ENCODE data around the gene SPTBN4.
"Not testable (repeated sequence)": the region's sequence is repeated elsewhere in the genome, so short reads cannot be mapped to it uniquely, and the experiment has no call there.

SPTBN4 gene

DNA sequence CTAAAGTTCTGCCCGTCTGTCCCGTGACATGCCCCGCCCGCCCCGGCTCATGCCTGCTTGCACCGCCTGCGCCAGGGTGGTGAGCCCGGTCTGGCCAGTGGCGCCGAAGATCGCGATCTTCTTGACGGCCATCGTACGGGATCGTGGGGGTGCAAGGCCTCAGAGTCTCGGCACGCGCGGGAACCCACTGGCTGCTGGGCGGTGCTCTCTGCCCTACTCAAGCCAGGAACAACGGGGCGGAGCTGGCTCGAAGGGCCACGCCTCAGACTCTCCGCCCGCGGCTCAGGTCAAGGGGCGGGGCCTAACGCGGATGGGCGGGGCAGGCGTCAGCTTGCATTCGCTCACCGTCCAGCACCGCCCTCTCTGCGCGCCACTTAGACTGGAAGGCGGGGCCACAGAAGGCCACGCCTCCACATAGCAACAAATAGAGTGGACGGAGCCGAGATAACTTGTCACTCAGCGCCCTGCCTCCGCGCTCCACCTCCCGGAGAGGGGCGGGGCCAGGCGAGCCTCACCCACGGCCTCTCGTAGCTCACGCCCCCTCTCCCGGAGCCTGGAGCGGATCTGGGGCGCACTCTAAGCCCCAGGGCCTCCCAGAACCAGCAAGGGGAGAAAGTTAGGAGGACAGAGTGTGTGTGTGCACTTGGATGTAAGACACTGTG, 1.1 kb upstream of the SPTBN4 start, which contains the start of gene BLVRB:
Gene BLVRB, minus strand, starts transcription at position 189 of the 662 bp plus-strand sequence. Its CDS starts 57 bp downstream, at position 132.
- peak; percentile 80 for DNase-seq

DNA sequence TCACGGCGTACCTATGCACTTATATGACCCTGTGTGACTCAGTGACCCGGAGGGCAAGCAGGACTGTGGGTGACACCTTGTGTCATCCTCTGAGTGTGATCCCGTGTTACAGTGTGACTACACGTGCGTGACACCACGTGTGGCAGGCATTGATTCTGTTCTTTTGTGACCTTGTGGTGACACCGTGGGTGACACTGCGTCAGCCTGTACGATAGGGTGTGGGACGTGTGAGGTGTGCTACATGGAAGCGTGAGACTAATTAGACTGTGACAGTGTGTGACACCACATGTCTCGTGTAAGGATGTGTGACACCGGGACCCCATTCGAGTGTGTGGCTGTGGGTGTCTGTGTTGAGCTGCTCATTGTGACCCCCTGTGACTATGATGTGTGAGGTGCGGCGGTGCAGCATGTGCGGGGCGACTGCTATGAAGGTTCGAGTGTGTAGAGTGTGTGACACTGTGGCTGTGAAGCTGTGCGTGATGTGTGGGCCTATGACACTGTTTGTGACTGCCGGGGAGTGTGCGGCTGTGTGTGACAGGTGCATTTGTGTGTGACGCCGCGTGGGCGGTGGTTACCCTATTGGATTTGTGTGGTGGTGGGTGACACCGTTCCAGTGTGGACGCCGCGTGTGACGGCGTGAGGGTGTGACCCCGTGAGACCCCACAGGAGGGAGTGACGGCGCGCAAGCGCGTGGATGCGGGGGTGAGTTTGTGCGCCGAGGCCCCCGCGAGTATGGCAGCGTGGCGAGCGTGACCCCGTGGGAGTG, 399 bp upstream of the SPTBN4 start:
- DNase-seq = no peak

DNA sequence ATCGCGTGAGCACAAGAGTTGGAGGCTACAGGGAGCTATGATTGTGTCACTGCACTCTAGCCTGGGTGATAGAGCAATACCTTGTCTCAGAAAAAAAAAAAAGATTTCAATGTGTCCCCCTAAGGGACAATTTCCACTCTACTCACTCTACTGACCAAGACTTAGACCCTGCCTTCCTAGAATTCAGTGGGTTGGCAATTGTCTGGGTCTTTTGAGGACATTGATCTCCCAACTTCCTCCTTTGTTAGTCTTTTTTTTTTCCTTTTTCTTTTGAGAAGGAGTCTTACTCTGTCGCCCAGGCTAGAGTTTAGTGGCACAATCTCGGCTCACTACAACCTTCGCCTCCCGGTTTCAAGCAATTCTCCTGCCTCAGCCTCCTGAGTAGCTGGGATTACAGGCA, 2.2 kb downstream of the SPTBN4 start:
- DNase-seq = no peak

GRCh38 chr19:40471111-40471510, 4.3 kb downstream of the SPTBN4 start:
- no peak for DNase-seq

GRCh38 chr19:40472516-40472915, 5.7 kb downstream of the SPTBN4 start:
- no peak for DNase-seq

DNA sequence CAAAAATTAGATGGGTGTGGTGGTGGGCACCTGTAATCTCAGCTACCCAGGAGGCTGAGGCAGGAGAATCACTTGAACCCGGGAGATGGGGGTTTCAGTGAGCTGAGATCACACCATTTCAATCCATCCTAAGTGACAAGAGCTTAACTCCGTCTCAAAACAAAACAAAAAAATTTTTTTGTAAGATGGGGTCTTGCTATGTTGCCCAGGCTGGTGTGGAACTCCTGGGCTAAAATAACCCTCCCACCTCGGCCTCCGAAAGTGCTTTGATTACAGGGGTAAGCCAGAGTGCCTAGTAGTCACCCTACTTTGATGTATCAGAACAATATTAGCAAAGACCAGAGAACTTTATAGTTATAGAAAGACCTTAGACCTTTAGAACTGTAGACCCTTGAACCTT, 7.9 kb downstream of the SPTBN4 start:
- DNase-seq = no peak

DNA sequence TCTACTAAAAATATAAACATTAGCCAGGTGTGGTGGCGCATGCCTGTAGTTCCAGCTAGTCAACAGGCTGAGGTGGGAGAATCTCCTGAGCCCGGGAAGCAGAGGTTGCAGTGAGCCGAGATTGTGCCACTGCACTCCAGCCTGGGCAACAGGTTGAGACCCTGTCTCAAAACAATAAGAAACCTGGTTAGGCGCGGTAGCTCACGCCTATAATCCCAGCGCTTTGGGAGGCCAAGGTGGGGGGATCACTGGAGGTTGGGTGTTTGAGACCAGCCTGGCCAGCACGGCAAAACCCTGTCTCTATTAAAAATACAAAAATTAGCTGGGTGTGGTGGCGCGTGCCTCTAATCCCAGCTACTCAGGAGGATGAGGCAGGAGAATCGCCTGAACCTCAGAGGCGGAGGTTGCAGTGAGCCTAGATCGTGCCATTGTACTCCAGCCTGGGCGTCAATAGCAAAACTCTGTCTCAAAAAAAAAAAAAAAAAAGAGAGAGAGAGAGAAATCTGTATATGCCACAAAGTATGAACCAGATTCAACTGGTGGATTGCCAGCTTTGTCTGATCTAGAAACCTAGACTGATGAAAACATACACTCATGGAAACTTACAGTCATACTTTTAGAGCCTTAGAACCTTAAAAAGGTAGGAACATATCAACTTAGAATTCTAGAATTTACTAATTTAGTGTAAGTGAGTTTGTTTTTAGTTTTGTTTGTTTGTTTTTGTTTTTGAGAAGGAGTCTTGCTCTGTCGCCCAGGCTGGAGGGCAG, 9.3 kb downstream of the SPTBN4 start:
- DNase-seq = not testable (repeated sequence)

- no peak for DNase-seq
These were observed 19.2 kb downstream of the SPTBN4 start for GRCh38 chr19:40486017-40486416.

DNA sequence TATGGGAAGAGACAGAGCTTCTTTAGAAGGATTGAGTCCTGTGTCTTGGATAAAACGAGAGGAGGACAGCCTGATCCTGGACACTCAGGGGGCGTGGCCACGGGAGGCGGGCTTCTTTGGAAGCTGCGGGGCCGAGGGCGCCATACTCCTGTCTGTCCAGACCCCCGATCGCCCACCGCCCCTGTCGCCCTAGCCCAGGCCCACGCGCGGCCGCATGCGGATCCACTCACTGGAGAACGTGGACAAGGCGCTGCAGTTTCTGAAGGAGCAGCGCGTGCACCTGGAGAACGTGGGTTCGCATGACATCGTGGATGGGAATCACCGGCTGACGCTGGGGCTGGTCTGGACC, 23.1 kb downstream of the SPTBN4 start:
- DNase-seq = no peak

GRCh38 chr19:40492274-40492673, 25.5 kb downstream of the SPTBN4 start:
- no peak for DNase-seq

- DNase-seq = no peak
These were observed 27.0 kb downstream of the SPTBN4 start for GRCh38 chr19:40493778-40494177.

- DNase-seq = no peak
These were observed 27.5 kb downstream of the SPTBN4 start for GRCh38 chr19:40494191-40494838.

DNA sequence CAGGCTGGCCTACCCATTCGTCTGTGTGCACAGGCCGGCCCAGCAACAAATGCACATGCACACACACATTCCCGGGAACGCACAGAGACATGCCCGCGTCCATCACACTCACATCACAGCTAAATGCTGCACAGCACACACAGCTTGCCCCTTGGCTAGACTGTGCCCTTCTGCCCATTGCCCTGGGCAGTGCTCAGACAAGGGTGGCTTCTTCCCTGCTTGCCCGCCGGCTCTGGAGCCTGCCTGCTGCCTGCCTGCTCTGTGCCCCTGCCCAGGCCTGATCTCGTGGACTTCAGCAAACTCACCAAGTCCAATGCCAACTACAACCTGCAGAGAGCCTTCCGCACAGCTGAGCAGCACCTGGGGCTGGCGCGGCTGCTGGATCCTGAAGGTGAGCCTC, 30.4 kb downstream of the SPTBN4 start:
- no peak for DNase-seq

- no peak for DNase-seq
These were observed 32.5 kb downstream of the SPTBN4 start for GRCh38 chr19:40499320-40499719.

DNA sequence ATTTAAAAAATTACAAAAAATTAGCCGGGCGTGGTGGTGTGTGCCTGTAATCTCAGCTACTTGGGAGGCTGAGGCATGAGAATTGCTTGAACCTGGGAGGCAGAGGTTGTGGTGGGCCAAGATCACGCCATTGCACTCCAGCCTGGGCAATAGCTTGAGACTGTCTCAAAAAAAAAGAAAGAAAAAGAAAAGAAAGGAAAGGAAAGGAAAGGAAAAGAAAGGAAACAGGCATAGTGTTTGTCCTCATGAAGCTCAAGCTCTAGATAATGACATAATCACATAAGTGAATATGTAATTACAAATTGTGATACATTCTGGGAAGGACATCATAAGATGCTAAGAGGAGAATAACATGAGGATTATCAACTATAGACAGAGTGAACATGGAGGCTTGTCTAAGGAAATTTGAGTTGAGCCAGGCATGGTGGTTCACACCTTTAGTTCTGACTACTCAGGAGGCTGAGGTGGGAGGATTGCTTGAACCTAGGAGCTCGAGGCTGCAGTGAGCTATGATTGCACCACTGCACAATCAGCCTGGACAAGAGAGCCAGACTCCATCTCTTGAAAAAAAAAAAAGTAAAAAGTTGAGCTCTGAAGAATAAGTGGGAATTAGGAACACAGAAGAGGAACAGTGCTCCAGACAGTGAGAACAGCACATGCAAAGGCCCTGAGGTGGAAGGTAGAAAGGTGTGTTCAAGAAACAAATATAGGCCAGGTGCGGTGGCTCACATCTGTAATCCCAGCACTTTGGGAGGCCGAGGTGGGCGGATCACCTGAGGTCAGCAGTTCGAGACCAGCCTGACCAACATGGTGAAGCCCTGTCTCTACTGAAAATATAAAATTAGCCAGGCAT, 34.1 kb downstream of the SPTBN4 start:
- DNase-seq = not testable (repeated sequence)

GRCh38 chr19:40501599-40501998, 34.8 kb downstream of the SPTBN4 start:
- DNase-seq = no peak

- DNase-seq = no peak
These were observed 35.3 kb downstream of the SPTBN4 start for GRCh38 chr19:40502081-40502480.

DNA sequence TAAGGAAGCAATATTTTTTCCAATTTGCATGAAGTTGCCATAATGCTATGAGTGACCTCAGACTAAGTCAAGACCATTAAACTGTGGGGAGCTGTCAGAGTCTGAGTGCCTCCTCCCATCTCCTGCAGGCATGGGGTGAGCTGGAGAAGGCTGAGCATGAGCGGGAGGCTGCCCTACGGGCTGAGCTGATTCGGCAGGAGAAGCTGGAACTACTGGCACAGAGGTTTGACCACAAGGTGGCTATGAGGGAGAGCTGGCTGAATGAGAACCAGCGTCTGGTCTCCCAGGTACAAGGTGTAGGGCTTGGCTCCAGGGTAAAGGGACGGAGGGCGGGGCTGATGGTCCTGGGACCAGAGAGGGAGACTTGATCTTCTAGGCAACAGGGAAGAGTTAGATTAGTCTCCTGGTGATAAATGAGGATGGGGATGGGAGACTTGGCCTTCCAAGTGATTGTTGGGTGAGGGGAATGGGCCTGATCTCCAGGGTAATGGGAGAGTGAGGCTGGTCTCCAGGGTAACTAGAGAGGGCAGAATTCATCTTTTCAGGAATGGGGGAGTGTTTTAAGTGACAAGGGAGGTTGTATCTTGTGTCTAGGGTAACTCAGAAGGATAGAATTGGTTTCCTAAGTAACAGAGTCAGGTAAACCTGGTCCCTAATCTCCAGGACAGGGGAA, 36.0 kb downstream of the SPTBN4 start:
- no peak for DNase-seq

DNA sequence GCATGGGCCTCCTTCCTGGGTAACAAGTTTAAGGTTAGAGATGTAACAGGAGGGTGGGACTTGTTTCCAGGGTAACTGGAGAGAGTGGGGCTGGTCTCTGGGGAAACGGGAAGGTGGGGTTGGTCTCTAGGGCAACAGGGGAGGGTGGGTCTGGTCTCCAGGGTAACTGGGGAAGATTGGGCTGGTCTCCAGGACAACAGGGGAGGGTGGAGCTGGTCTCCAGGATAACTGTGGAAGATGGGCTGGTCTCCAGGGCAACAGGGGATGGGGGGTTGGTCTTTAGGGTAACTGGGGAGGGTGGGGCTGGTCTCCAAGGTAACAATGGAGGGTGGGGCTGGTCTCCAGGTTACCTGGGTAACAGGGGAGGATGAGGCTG, 36.5 kb downstream of the SPTBN4 start:
- peak; percentile 80 for DNase-seq

DNA sequence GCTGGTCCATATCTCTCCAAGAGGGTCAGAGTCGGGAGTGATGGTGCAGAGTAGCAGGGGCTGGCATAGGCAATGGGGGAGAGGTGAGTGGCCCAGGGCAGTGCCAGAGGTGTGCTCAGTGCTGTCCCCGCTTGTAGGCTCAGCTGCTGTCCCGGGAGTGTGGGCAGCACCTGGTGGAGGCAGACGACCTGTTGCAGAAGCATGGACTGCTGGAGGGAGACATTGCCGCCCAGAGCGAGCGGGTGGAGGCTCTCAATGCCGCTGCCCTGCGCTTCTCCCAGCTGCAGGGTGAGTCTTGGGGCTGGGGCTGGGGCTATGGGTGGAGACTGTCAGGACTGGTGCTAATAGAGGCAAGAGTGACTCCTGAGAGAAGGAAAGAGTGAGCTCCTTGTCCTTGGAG, 39.3 kb downstream of the SPTBN4 start:
- DNase-seq = no peak

DNA sequence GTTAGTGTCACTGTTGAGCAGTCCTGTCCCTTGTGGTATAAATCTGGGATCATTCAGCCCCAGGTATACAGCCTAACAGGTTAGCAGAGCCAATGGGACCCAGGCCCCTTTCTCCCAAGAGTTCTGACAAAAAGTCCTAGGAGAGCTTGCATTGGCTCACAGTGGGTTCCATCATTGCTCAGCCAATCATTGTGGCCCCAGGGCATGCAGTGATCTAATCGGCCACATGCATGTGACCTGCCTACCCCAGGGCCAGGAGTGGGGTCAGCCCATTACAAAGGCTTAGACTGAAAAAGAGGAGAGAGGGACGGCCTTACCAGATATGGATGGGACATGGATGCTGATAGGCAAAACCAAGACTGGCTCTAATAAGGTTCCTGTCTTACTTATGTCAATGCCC, 41.1 kb downstream of the SPTBN4 start:
- no peak for DNase-seq

DNA sequence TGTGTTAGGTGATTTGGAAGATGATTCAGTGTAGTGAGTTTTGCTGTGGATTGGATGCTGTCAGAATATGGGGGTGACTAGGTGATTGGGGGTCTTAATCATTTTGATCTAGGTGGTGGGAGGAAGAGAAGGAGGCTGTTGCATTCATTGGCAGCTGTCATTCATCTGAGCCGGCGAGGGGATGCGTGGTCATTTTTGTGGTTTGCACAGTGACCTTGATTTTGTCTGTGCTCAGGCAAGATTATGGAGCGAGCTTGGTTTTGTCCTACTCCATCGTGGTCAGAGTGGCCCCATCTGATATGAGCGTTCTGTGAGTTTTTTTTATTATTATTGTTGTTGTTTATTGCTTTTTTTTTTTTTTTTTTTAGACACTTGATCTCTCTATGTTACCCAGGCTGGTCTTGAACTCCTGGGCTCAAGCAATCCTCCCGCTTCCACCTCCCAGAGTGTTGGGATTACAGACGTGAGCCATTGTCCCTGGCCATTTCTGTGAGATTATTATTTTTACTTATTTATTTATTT, 42.0 kb downstream of the SPTBN4 start:
- no peak for DNase-seq
